ENCODE results near the gene SLC12A3.

DNA sequence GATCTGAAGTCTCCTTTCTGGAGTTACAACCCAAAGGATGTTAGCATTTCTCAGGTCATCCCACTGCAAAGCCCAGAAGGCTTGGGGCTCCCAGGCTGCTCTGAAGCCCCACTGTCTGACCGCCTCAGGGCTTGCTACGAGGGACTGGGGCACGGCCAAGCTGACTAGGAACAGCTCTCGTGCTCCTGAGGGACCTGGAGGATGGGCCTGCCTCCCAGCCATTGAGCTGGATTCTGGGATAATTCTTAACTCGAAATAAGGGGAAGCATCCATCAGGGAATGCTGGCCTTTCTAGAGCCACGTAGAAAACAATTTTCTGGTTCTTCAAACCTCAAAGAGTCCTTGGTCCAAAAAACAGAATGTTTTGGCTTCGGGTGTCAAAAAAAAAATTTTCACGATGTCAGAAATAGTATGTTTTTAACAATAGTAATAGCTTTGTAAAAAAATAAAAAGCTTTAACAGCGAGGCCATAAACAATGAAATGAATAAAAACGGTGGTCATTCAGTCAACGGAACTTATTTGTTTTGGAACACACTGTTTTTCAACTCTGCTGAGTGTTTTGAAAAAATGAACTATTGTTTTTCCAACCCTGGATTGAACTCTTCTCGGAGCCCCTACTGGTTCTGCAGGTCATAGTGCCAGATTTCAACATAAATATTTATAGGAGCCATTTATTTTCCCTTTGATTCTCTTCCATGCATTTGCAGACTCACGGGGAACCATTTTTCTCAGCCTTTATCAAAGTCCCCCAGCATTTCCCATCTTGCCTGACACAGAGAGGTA is 50.5 kb downstream of the SLC12A3 start:
- TF ChIP-seq, protein P1, sequence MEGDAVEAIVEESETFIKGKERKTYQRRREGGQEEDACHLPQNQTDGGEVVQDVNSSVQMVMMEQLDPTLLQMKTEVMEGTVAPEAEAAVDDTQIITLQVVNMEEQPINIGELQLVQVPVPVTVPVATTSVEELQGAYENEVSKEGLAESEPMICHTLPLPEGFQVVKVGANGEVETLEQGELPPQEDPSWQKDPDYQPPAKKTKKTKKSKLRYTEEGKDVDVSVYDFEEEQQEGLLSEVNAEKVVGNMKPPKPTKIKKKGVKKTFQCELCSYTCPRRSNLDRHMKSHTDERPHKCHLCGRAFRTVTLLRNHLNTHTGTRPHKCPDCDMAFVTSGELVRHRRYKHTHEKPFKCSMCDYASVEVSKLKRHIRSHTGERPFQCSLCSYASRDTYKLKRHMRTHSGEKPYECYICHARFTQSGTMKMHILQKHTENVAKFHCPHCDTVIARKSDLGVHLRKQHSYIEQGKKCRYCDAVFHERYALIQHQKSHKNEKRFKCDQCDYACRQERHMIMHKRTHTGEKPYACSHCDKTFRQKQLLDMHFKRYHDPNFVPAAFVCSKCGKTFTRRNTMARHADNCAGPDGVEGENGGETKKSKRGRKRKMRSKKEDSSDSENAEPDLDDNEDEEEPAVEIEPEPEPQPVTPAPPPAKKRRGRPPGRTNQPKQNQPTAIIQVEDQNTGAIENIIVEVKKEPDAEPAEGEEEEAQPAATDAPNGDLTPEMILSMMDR (IDR thresholded peaks at IDR 0.05), result no peak
- TF ChIP-seq POLR2A (IDR thresholded peaks at IDR 0.05), result no peak

Data from adrenal gland (tissue), 5 donors.